GM15510 (cell line): ENCODE data around the gene RRP12.

Experiments used
- POLR2A ChIP-seq: IDR thresholded peaks from 3 replicates; pipeline ENCODE4 v1.6.1; 2011; ENCODE audit warnings: borderline replicate concordance; ENCODE audit not compliant: insufficient read length; ENCODE audit errors: extremely low read depth

Gene RRP12

GRCh38 chr10:97425964-97426775 lies 25.0 kb upstream of the RRP12 start, which contains the start of gene PGAM1:
TSS of gene PGAM1 (plus strand) at chr10:97426191. CDS start at chr10:97426308, 117 bp downstream.
- TF ChIP-seq POLR2A: peak; percentile 69

DNA sequence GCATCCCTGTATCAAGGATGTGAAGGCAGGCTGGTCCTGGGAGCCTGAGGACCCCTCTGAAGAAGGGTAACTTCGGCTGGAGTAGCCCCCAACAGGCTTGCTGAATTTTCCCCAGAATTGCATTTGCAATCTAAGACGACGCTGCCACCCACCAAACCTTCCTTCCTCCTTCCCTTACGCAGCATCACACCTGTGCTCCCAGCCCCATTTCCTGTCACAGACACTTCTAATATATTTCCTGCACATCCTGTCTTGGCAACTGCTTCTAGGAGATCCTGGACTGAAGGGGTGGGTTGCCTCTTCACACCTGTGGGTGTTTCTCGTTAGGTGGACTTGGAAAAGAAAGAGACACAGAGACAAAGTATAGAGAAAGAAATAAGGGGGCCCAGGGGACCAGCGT lies 15.4 kb upstream of the RRP12 start:
- TF ChIP-seq POLR2A: no peak

DNA sequence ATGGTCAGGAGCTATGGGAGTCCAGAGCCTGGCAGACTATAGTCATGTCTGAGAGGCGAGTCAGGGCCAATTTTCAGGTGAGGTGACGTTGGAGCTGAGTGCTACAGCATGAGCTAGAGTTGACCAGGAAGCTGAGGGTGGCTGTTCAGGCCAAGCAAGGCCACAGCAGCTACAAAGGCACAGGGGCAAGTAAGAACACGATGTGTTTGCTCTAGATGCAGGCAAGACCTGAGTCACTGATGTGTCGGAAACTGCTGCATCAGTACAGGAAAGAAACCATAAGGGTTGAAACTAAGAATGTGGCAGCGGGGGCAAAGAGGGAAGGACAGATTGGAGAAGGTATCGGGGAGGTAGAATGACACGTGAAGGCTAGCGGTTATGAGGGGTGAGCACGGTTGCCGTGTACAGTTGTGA lies 11.8 kb upstream of the RRP12 start:
- TF ChIP-seq POLR2A: no peak

DNA sequence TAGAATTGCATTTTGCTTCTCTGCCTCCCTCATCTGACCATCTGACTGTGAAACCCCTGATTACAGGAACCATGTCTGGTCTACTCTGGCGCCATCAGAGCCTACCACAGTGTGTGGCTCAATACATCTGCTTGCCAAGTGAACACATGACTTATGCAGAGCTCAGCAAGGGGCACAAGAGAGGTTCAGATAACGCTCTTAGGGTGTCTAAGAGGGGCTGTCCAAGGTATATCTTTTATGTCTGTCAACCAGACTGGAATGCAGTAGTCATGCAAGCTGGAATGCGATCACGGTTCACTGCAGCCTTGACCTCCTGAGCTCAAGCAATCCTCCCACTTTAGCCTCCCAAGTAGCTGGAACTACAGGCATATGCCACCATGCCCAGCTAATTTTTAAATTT lies 10.3 kb upstream of the RRP12 start:
- no peak for TF ChIP-seq POLR2A

- TF ChIP-seq POLR2A: no peak
Observed at GRCh38 chr10:97408496-97408992, 7.4 kb upstream of the RRP12 start.

DNA sequence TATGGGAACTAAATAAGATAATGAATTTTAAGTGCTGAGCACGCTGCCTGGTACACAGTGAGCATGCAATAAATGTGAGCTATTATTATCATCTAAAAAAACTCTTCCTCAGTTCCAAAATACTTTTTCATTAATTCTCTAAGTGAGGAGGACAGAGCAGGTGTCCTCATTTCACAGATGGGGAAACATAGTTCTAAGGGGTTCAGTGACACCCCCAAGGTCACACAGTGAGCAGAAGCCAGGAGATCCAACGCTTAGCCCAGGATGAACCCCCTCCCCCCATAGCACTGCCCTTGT lies 6.8 kb upstream of the RRP12 start:
- TF ChIP-seq POLR2A: no peak

GRCh38 chr10:97407211-97407951 lies 6.2 kb upstream of the RRP12 start:
- no peak for TF ChIP-seq POLR2A

- TF ChIP-seq POLR2A: no peak
Observed at GRCh38 chr10:97406064-97406463, 4.9 kb upstream of the RRP12 start.

DNA sequence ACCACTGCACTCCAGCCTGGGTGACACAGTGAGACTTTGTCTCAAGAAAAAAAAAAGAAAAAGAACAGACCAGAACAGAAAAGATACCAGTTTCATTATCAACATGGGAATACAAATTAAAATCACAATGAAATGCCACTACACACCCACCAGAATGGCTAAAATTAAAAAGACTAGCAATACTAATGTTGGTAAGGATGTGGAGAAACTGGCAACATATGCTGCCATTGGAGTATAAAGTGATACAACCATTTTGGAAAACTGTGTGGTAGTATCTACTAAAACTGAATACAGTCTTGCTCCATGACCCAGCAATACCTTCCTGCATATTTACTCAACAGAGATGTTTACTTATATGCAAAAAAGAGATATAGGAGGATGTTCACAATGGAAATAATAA lies 2.9 kb upstream of the RRP12 start:
- TF ChIP-seq POLR2A: no peak

- no peak for TF ChIP-seq POLR2A
Observed at GRCh38 chr10:97401455-97401919, 347 bp upstream of the RRP12 start.

- no peak for TF ChIP-seq POLR2A
Observed at GRCh38 chr10:97399843-97400545, 1.1 kb downstream of the RRP12 start.

- no peak for TF ChIP-seq POLR2A
Observed at GRCh38 chr10:97396056-97396455, 5.1 kb downstream of the RRP12 start.

DNA sequence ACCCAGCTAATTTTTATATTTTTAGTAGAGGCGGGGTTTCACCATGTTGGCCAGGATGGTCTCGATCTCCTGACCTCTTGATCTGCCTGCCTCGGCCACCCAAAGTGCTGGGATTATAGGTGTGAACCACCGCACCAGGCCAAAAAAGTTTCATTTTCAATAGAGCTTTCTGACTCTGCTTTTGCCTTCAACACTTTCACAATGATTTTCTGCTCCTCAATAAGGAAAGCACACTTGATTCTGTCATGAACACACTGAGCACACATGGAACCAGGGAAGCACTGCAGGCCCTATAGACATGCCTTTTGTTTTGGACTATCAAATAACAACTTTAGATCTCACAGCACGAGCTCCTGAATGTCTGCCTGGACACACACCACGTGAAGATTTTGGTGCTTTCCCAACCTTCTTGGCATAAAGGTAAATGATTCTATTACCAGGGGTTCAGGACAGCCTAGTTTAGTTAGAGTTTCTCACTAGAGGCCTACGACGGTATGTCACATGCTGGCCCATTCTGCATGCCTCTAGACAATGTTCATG lies 8.0 kb downstream of the RRP12 start:
- TF ChIP-seq POLR2A: no peak

DNA sequence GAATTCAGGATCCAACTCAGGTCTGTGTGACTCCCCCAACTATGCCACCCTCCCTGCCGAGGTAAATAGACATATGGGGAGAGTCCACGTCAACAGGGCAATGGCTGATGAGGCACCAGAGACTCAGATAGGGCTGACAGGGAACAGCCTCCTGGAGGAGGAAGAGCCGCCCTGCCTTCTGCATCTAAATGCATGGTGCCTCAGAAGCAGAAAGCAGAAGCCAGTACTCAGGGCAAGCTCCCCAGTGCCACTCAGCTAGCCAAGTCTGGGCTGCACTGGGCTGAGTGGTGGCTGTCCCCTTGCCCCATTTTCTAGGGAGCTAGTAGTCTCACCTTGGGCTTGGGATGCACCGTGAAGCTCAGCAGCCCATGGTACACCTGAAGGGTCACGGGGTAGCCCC lies 11.0 kb downstream of the RRP12 start:
- no peak for TF ChIP-seq POLR2A

- TF ChIP-seq POLR2A: no peak
Observed at GRCh38 chr10:97388152-97388551, 13.0 kb downstream of the RRP12 start.
